SK-N-SH (cell line): Measurements from ENCODE around the gene IL1RL2. TPM values are rescaled to one million over a fixed set of nuclear protein-coding genes. Genes with fewer than 3 reads are reported as not detected.

Experiments
- CTCF ChIA-PET: fragments of 300-600, 350-600 bp; formaldehyde crosslinking; extraction: SDS; loops from one replicate; lab custom pipeline; 2021; lab: Yijun Ruan, JAX
- POLR2A ChIA-PET: fragments of 350-600 bp; sonication (Branson Sonifier 250); formaldehyde crosslinking; extraction: SDS; loops from one replicate; lab custom pipeline; 2020; ENCODE audit warnings: antibody characterized with exemption, inconsistent platforms; lab: Yijun Ruan, JAX
- DNase-seq: peaks from one replicate; pipeline ENCODE4 v3.0.0; 2012
- H2AFZ ChIP-seq: fragments of 200-600 bp; sonication (generic); 2 replicates; pipeline ENCODE4 v1.8.1; 2016; ENCODE audit warnings: antibody characterized with exemption, mild to moderate bottlenecking, low read depth
- H3F3A ChIP-seq: fragments of 200-600 bp; sonication (generic); replicated peaks from 2 replicates; pipeline ENCODE3; 2016; ENCODE audit warnings: antibody characterized with exemption, mild to moderate bottlenecking; ENCODE audit not compliant: insufficient read depth
- H3K27ac ChIP-seq, 2 experiments: fragments of 200-500 bp in 1 of 2; fragments of 200-600 bp in 1 of 2; sonication (Bioruptor generic) in 1 of 2; sonication (generic), shearing (Covaris generic) in 1 of 2; 2 replicates each; pipeline versions ENCODE4 v1.5.1 to v1.6.1; 2014 to 2016; ENCODE audit warnings: low read depth in 2 of 2, inconsistent platforms in 1 of 2, low read length in 1 of 2, mild to moderate bottlenecking in 1 of 2, mixed read lengths in 1 of 2
- H3K27me3 ChIP-seq: fragments of 200-600 bp; sonication (generic), shearing (Covaris generic); 2 replicates; pipeline ENCODE4 v1.6.1; 2016; ENCODE audit warnings: mixed run types; ENCODE audit not compliant: insufficient read depth
- H3K36me3 ChIP-seq, 2 experiments: fragments of 200-500 bp in 1 of 2; fragments of 200-600 bp in 1 of 2; sonication (Bioruptor generic) in 1 of 2; sonication (generic) in 1 of 2; replicated peaks in 1 of 2; 2 replicates each; pipeline versions ENCODE3 to v1.5.1; 2014 to 2016; ENCODE audit warnings: low read length in 1 of 2, mild to moderate bottlenecking in 1 of 2; ENCODE audit not compliant: insufficient read depth in 2 of 2, control insufficient read depth in 1 of 2
- H3K4me1 ChIP-seq, 2 experiments: fragments of 200-500 bp in 1 of 2; fragments of 200-600 bp in 1 of 2; sonication (Bioruptor generic) in 1 of 2; sonication (generic), shearing (Covaris generic) in 1 of 2; 2 replicates each; pipeline versions ENCODE4 v1.5.1 to v1.6.1; 2014 to 2016; ENCODE audit warnings: low read depth in 1 of 2, low read length in 1 of 2, mixed run types in 1 of 2; ENCODE audit not compliant: insufficient read depth in 2 of 2, control insufficient read depth in 1 of 2
- H3K4me2 ChIP-seq: fragments of 200-600 bp; sonication (generic), shearing (Covaris generic); 2 replicates; pipeline ENCODE4 v1.6.1; 2017; ENCODE audit warnings: mixed run types
- H3K4me3 ChIP-seq, 2 experiments: fragments of 200-500 bp in 1 of 2; fragments of 200-600 bp in 1 of 2; sonication (Bioruptor generic) in 1 of 2; sonication (generic), shearing (Covaris generic) in 1 of 2; 2 replicates each; pipeline versions ENCODE4 v1.5.1 to v1.8.1; 2014 to 2016; ENCODE audit warnings: low read depth in 2 of 2, inconsistent platforms in 1 of 2, low read length in 1 of 2, mild to moderate bottlenecking in 1 of 2, mixed read lengths in 1 of 2, moderate library complexity in 1 of 2
- H3K79me2 ChIP-seq: fragments of 200-600 bp; sonication (generic); 2 replicates; pipeline ENCODE4 v1.8.1; 2017; ENCODE audit warnings: mild to moderate bottlenecking; ENCODE audit not compliant: insufficient read depth
- H3K9ac ChIP-seq: fragments of 200-600 bp; sonication (generic); 2 replicates; pipeline ENCODE4 v1.6.1; 2017; ENCODE audit warnings: mixed run types
- H3K9me2 ChIP-seq: fragments of 200-600 bp; sonication (generic); 2 replicates; pipeline ENCODE4 v1.6.1; 2017; ENCODE audit warnings: mixed run types
- H3K9me3 ChIP-seq: fragments of 200-600 bp; sonication (generic); 2 replicates; pipeline ENCODE4 v1.6.1; 2017; ENCODE audit warnings: mixed run types, mild to moderate bottlenecking, moderate library complexity
- H4K20me1 ChIP-seq: fragments of 200-600 bp; sonication (generic); 2 replicates; pipeline ENCODE4 v1.6.1; 2017; ENCODE audit warnings: mild to moderate bottlenecking, mixed run types; ENCODE audit not compliant: insufficient read depth
- CHD2 ChIP-seq: fragments of 150-350 bp; IDR thresholded peaks from 2 replicates; pipeline ENCODE4 v1.6.1; 2018; ENCODE audit warnings: low read length; ENCODE audit not compliant: partially characterized antibody
- ELF1 ChIP-seq: IDR thresholded peaks from 2 replicates; pipeline ENCODE4 v1.4.0; 2012
- EP300 ChIP-seq, 2 experiments: IDR thresholded peaks; 2 replicates each; pipeline versions ENCODE4 v1.4.0 to v1.6.1; 2012; ENCODE audit warnings: borderline replicate concordance in 1 of 2, low read depth in 1 of 2, low read length in 1 of 2
- EZH2phosphoT487 ChIP-seq: fragments of 200-600 bp; sonication (generic); IDR thresholded peaks from 2 replicates; pipeline ENCODE4 v1.6.1; 2017; ENCODE audit warnings: low read depth, mixed run types, mild to moderate bottlenecking, antibody characterized with exemption, moderate library complexity, borderline replicate concordance
- FOXJ3 ChIP-seq: sonication (generic); formaldehyde crosslinking; IDR thresholded peaks from 2 replicates; pipeline ENCODE4 v1.5.1; 2020; ENCODE audit warnings: mild to moderate bottlenecking, missing genetic modification reagents
- GABPA ChIP-seq: IDR thresholded peaks from 2 replicates; pipeline ENCODE4 v1.4.0; 2012; ENCODE audit warnings: low read depth, mild to moderate bottlenecking
- IRF3 ChIP-seq: fragments of 150-350 bp; IDR thresholded peaks from 2 replicates; pipeline ENCODE4 v1.6.1; 2016; ENCODE audit warnings: mild to moderate bottlenecking, low read depth, low read length
- MXI1 ChIP-seq: IDR thresholded peaks from 2 replicates; pipeline ENCODE4 v1.6.1; 2012; ENCODE audit warnings: mild to moderate bottlenecking, low read depth, low read length, improper control_type of control experiment
- PBX3 ChIP-seq: IDR thresholded peaks from 2 replicates; pipeline ENCODE4; 2012
- RAD21 ChIP-seq: IDR thresholded peaks from 2 replicates; pipeline ENCODE4 v1.6.1; 2012; ENCODE audit warnings: mild to moderate bottlenecking, low read length
- RFX5 ChIP-seq: IDR thresholded peaks from 2 replicates; pipeline ENCODE4 v1.6.1; 2012; ENCODE audit warnings: mild to moderate bottlenecking, improper control_type of control experiment, low read length
- RXRA ChIP-seq: IDR thresholded peaks from 2 replicates; pipeline ENCODE4 v1.4.0; 2012; ENCODE audit warnings: low read depth, mild to moderate bottlenecking, borderline replicate concordance
- TAF1 ChIP-seq: IDR thresholded peaks from 2 replicates; pipeline ENCODE4 v1.6.1; 2012; ENCODE audit warnings: low read depth, mild to moderate bottlenecking, low read length, moderate library complexity, borderline replicate concordance
- YY1 ChIP-seq: IDR thresholded peaks from 2 replicates; pipeline ENCODE4 v1.4.0; 2012; ENCODE audit warnings: low read depth, mild to moderate bottlenecking
- WGBS: methylation state at CpG from one replicate; pipeline ENCODE4 v1.1.6; 2017; ENCODE audit warnings: low lambda C conversion rate; 5-methylcytosine and 5-hydroxymethylcytosine counted together
- polyA plus RNA-seq, 3 experiments: library from polyadenylated mRNA; depleted of rRNA; stranded (reverse); fragments of >200 nt; gene quantifications; 2 replicates each; pipeline ENCODE4 v1.2.3, GENCODE V29; 2012
- TF ChIP-seq, protein P1 (sequence below): IDR thresholded peaks from 2 replicates; pipeline ENCODE4 v1.4.0; 2012; ENCODE audit warnings: low read depth

Gene IL1RL2
- polyA plus RNA-seq, 1 of the 3 experiments (the other 2 are of a cell fraction) = 0.05 TPM

- Histone ChIP-seq H3K9ac (no peak overlapping the region), H4K20me1 (no peaks in the 10 kb centered on the region), H3K27me3 (peaks cover 15% of the 10 kb centered on the region; the same call in 1 of the 2 replicates), H3K4me3 (no peak overlapping the region), H3K4me2 (no peak overlapping the region), H3K36me3 (no peaks in the 10 kb centered on the region), H3K9me2 (no peaks in the 10 kb centered on the region), H2AFZ (no peak overlapping the region), H3K4me1 (no peaks in the 10 kb centered on the region), H3K79me2 (no peaks in the 10 kb centered on the region), H3K27ac (no peak overlapping the region), H3K9me3 (no peaks in the 10 kb centered on the region), H3F3A (no peaks in the 10 kb centered on the region)
- POLR2A ChIA-PET = no interaction called here
- whole genome bisulfite sequencing = 33% methylated on average over 3 of the region's 3 CpGs
- no peak for TF ChIP-seq CHD2
- TF ChIP-seq, protein P1, sequence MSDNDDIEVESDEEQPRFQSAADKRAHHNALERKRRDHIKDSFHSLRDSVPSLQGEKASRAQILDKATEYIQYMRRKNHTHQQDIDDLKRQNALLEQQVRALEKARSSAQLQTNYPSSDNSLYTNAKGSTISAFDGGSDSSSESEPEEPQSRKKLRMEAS = no peak
- no peak for TF ChIP-seq RAD21
- TF ChIP-seq ELF1 = no peak
- TF ChIP-seq FOXJ3 = no peak
- no peak for TF ChIP-seq RFX5
- TF ChIP-seq MXI1 = no peak
- no peak for TF ChIP-seq EP300 (IDR thresholded peaks at IDR 0.05; ENCODE audit: borderline replicate concordance in 1 of 2, low read depth in 1 of 2, low read length in 1 of 2)
- no peak for TF ChIP-seq YY1
- no peak for DNase-seq
- CTCF ChIA-PET = interaction anchor here (1.0 kb wide), 1 partner anchor 38 kb away, joined by 3 read pairs; no protein-coding TSS in a partner anchor
Observed at GRCh38 chr2:102278720-102279390, 92.0 kb downstream of the IL1RL2 start.

- no peak overlapping the region for H2AFZ ChIP-seq
- no peak overlapping the region for H3K4me3 ChIP-seq
- CTCF ChIA-PET = interaction anchor here (1.0 kb wide), 1 partner anchor 39 kb away, joined by 3 read pairs; no protein-coding TSS in a partner anchor
- H3K9ac ChIP-seq = no peak overlapping the region
- no peaks in the 10 kb centered on the region for H3K36me3 ChIP-seq
- no peak overlapping the region for H3K4me2 ChIP-seq
- no peak overlapping the region for H3K27ac ChIP-seq
- POLR2A ChIA-PET = no interaction called here
- no peaks in the 10 kb centered on the region for H4K20me1 ChIP-seq
- 0% methylated on average over 1 of the region's 1 CpG for WGBS
- H3K27me3 ChIP-seq = peaks cover 15% of the 10 kb centered on the region; the same call in 1 of the 2 replicates
- TF ChIP-seq IRF3 = no peak
- no peak for TF ChIP-seq EZH2phosphoT487
- no peak for TF ChIP-seq PBX3
- TF ChIP-seq RAD21 = no peak
- no peak for TF ChIP-seq RXRA
- TF ChIP-seq MXI1 = no peak
- TF ChIP-seq, protein P1 = no peak
- no peak for TF ChIP-seq FOXJ3
- TF ChIP-seq GABPA = no peak
- no peak for TF ChIP-seq YY1
- TF ChIP-seq TAF1 = no peak
- TF ChIP-seq EP300 (IDR thresholded peaks at IDR 0.05; ENCODE audit: borderline replicate concordance in 1 of 2, low read depth in 1 of 2, low read length in 1 of 2) = no peak
- no peaks in the 10 kb centered on the region for H3F3A ChIP-seq
- no peaks in the 10 kb centered on the region for H3K4me1 ChIP-seq
- H3K9me3 ChIP-seq = no peaks in the 10 kb centered on the region
- no peaks in the 10 kb centered on the region for H3K9me2 ChIP-seq
- no peak for DNase-seq
- H3K79me2 ChIP-seq = no peaks in the 10 kb centered on the region
Observed at GRCh38 chr2:102279391-102279735, 92.5 kb downstream of the IL1RL2 start.
